HEK293 (cell line): ENCODE data around the gene COQ8B.

Experiments used
- CTCF ChIA-PET: fragments of 350-600 bp; formaldehyde crosslinking; extraction: SDS; loops from one replicate; lab custom pipeline; 2021; ENCODE audit warnings: antibody characterized with exemption; lab: Yijun Ruan, JAX
- POLR2A ChIA-PET: fragments of 300-600 bp; formaldehyde crosslinking; extraction: SDS; loops from one replicate; lab custom pipeline; 2020; ENCODE audit warnings: antibody characterized with exemption, inconsistent platforms; lab: Yijun Ruan, JAX
- H3K27ac ChIP-seq: fragments of 200-500 bp; sonication (Bioruptor generic); 2 replicates; pipeline ENCODE4 v1.5.1; 2014; ENCODE audit warnings: low read depth, low read length, control low read depth, inconsistent platforms; ENCODE audit errors: extremely low read depth
- H3K36me3 ChIP-seq, 2 experiments: fragments of 200-500 bp in 1 of 2; sonication (Bioruptor generic) in 1 of 2; 1 replicate in 1 of 2; 2 replicates in 1 of 2; pipeline ENCODE4 v1.5.1; 2014 to 2017; ENCODE audit warnings: inconsistent platforms in 2 of 2, low read length in 2 of 2; ENCODE audit not compliant: control insufficient read depth in 2 of 2, insufficient read depth in 1 of 2
- H3K4me1 ChIP-seq: fragments of 200-500 bp; sonication (Bioruptor generic); 2 replicates; pipeline ENCODE4 v1.5.1; 2014; ENCODE audit warnings: mild to moderate bottlenecking, low read length, inconsistent platforms; ENCODE audit not compliant: control insufficient read depth, insufficient read depth
- H3K4me3 ChIP-seq: 2 replicates; pipeline ENCODE4 v1.5.1; 2011; ENCODE audit warnings: low read depth, mild to moderate bottlenecking, control low read depth, low read length, moderate library complexity
- H3K9me3 ChIP-seq: fragments of 200-500 bp; sonication (Bioruptor generic); 2 replicates; pipeline ENCODE4 v1.5.1; 2014; ENCODE audit warnings: low read depth, low read length, inconsistent platforms; ENCODE audit not compliant: control insufficient read depth, insufficient read depth
- AEBP2 ChIP-seq: fragments of 450-650 bp; formaldehyde crosslinking; IDR thresholded peaks from 2 replicates; pipeline ENCODE4 v1.5.1; 2016; ENCODE audit warnings: missing biosample characterization, missing genetic modification characterization, borderline replicate concordance
- GLIS2 ChIP-seq: fragments of 450-650 bp; formaldehyde crosslinking; IDR thresholded peaks from 2 replicates; pipeline ENCODE4 v1.5.1; 2016; ENCODE audit warnings: missing biosample characterization, missing genetic modification characterization
- IKZF3 ChIP-seq: fragments of 450-650 bp; IDR thresholded peaks from 2 replicates; pipeline ENCODE4 v1.5.0; 2018; ENCODE audit warnings: missing biosample characterization, mild to moderate bottlenecking, missing genetic modification characterization, moderate library complexity
- PBX3 ChIP-seq: sonication (generic); formaldehyde crosslinking; IDR thresholded peaks from 2 replicates; pipeline ENCODE4 v1.8.1; 2022; ENCODE audit warnings: mild to moderate bottlenecking, moderate library complexity, missing genetic modification reagents
- PRDM4 ChIP-seq: fragments of 450-650 bp; formaldehyde crosslinking; IDR thresholded peaks from 2 replicates; pipeline ENCODE4 v1.5.1; 2017; ENCODE audit warnings: missing biosample characterization, missing genetic modification characterization
- SP2 ChIP-seq: fragments of 450-650 bp; formaldehyde crosslinking; IDR thresholded peaks from 2 replicates; pipeline ENCODE4 v1.5.1; 2016; ENCODE audit warnings: missing biosample characterization, missing genetic modification characterization
- YY2 ChIP-seq: fragments of 450-650 bp; formaldehyde crosslinking; IDR thresholded peaks from 2 replicates; pipeline ENCODE4 v1.5.1; 2016; ENCODE audit warnings: missing biosample characterization, missing genetic modification characterization
- ZNF138 ChIP-seq: fragments of 450-650 bp; formaldehyde crosslinking; IDR thresholded peaks from 2 replicates; pipeline ENCODE4 v1.5.1; 2016; ENCODE audit warnings: missing biosample characterization, missing genetic modification characterization, borderline replicate concordance
- ZNF140 ChIP-seq: fragments of 450-650 bp; formaldehyde crosslinking; IDR thresholded peaks from 2 replicates; pipeline ENCODE4 v1.5.1; 2016; ENCODE audit warnings: missing biosample characterization, missing genetic modification characterization
- ZNF16 ChIP-seq: fragments of 450-650 bp; formaldehyde crosslinking; IDR thresholded peaks from 2 replicates; pipeline ENCODE4 v1.5.1; 2016; ENCODE audit warnings: low read depth, missing biosample characterization, missing genetic modification characterization
- ZNF184 ChIP-seq: fragments of 450-650 bp; IDR thresholded peaks from 2 replicates; pipeline ENCODE4 v1.5.1; 2018; ENCODE audit warnings: missing biosample characterization, mild to moderate bottlenecking, missing genetic modification characterization
- ZNF23 ChIP-seq: fragments of 450-650 bp; formaldehyde crosslinking; IDR thresholded peaks from 2 replicates; pipeline ENCODE4 v1.5.1; 2016; ENCODE audit warnings: missing biosample characterization, missing genetic modification characterization, borderline replicate concordance
- ZNF280C ChIP-seq: fragments of 450-650 bp; formaldehyde crosslinking; IDR thresholded peaks from 2 replicates; pipeline ENCODE4 v1.5.1; 2016; ENCODE audit warnings: missing biosample characterization, missing genetic modification characterization
- ZNF280D ChIP-seq: fragments of 450-650 bp; formaldehyde crosslinking; IDR thresholded peaks from 2 replicates; pipeline ENCODE4 v1.5.1; 2016; ENCODE audit warnings: missing biosample characterization, missing genetic modification characterization
- ZNF362 ChIP-seq: fragments of 450-650 bp; formaldehyde crosslinking; IDR thresholded peaks from 2 replicates; pipeline ENCODE4 v1.5.1; 2016; ENCODE audit warnings: missing biosample characterization, missing genetic modification characterization
- ZNF48 ChIP-seq: fragments of 450-650 bp; formaldehyde crosslinking; IDR thresholded peaks from 2 replicates; pipeline ENCODE4 v1.5.1; 2016; ENCODE audit warnings: missing biosample characterization, missing genetic modification characterization
- ZNF548 ChIP-seq: fragments of 450-650 bp; formaldehyde crosslinking; IDR thresholded peaks from 2 replicates; pipeline ENCODE4 v1.5.1; 2016; ENCODE audit warnings: missing biosample characterization, missing genetic modification characterization
- ZNF585B ChIP-seq: fragments of 450-650 bp; formaldehyde crosslinking; IDR thresholded peaks from 2 replicates; pipeline ENCODE4 v1.5.1; 2016; ENCODE audit warnings: missing biosample characterization, missing genetic modification characterization
- ZNF596 ChIP-seq: fragments of 450-650 bp; IDR thresholded peaks from 2 replicates; pipeline ENCODE4 v1.5.0; 2018; ENCODE audit warnings: missing biosample characterization, mild to moderate bottlenecking, missing genetic modification characterization, moderate library complexity
- ZNF624 ChIP-seq: fragments of 450-650 bp; formaldehyde crosslinking; IDR thresholded peaks from 2 replicates; pipeline ENCODE4 v1.5.1; 2017; ENCODE audit warnings: missing biosample characterization, missing genetic modification characterization
- ZNF701 ChIP-seq: fragments of 450-650 bp; formaldehyde crosslinking; IDR thresholded peaks from 2 replicates; pipeline ENCODE4 v1.5.1; 2016; ENCODE audit warnings: missing biosample characterization, missing genetic modification characterization
- ZNF785 ChIP-seq: fragments of 450-650 bp; formaldehyde crosslinking; IDR thresholded peaks from 2 replicates; pipeline ENCODE4 v1.5.1; 2016; ENCODE audit warnings: missing biosample characterization, missing genetic modification characterization
- ZSCAN30 ChIP-seq: fragments of 450-650 bp; IDR thresholded peaks from 2 replicates; pipeline ENCODE4 v1.5.1; 2018; ENCODE audit warnings: missing biosample characterization, mild to moderate bottlenecking, missing genetic modification characterization, moderate library complexity

The COQ8B gene

GRCh38 chr19:40690050-40690692 is 26.5 kb downstream of the COQ8B start, which contains the start of gene NUMBL (continued):
- TF ChIP-seq ZNF362 (tag by site-specific recombination) (no peak), ZNF596 (tag by site-specific recombination) (peak; percentile 73), IKZF3 (tag by site-specific recombination) (peak; percentile 83), YY2 (tag by site-specific recombination) (no peak), ZSCAN30 (tag by site-specific recombination) (peak; percentile 90)

- peak overlapping the region; percentile 35 for H3K4me3 ChIP-seq
- H3K9me3 ChIP-seq = no peaks in the 10 kb centered on the region
- H3K36me3 ChIP-seq = peaks cover 16 to 44% of the 10 kb centered on the region in 2 experiments; a peak in 2 of 3 replicates
- H3K27ac ChIP-seq = peak overlapping the region; percentile 70; the same call in 1 of the 2 replicates
- ChIA-PET CTCF (no interaction called here), POLR2A (no interaction called here)
- H3K4me1 ChIP-seq = peaks cover 16% of the 10 kb centered on the region
- TF ChIP-seq PRDM4 (tag by site-specific recombination) (0 out of 2 replicates have a peak, but pooled peaks have one; percentile 25), SP2 (0 out of 2 replicates have a peak, but pooled peaks have one; percentile 10), ZNF280D (tag by site-specific recombination) (no peak), ZNF138 (tag by site-specific recombination) (no peak), ZNF184 (tag by site-specific recombination) (no peak), ZNF785 (tag by site-specific recombination) (peak; percentile 81; the same call in 1 of the 2 replicates), ZSCAN30 (tag by site-specific recombination) (no peak), ZNF280C (tag by site-specific recombination) (no peak), ZNF48 (tag by site-specific recombination) (no peak), ZNF624 (no peak), ZNF585B (tag by site-specific recombination) (no peak), ZNF16 (tag by site-specific recombination) (no peak; the same call in 1 of the 2 replicates), AEBP2 (tag by site-specific recombination) (no peak), ZNF23 (no peak; the same call in 1 of the 2 replicates), GLIS2 (tag by site-specific recombination) (peak; percentile 72), ZNF701 (tag by site-specific recombination) (no peak), PBX3 (CRISPR knock-in tag) (no peak), ZNF548 (tag by site-specific recombination) (no peak), ZNF140 (no peak; the same call in 1 of the 2 replicates)
Observed at GRCh38 chr19:40689339-40690049, 27.2 kb downstream of the COQ8B start.
